Sigmoid colon (tissue), 7 donors: ENCODE results near the gene EDC4. TPM values are rescaled to one million over a fixed set of nuclear protein-coding genes. Genes with fewer than 3 reads are reported as not detected.

Experiments
- DNase-seq: peaks from one replicate; pipeline ENCODE4 v3.0.0-alpha.2; 2019
- H3K27ac ChIP-seq, 4 donors: fragments of 200-600 bp; sonication (generic); one replicate each; pipeline ENCODE4 v1.5.1; 2016 to 2019; ENCODE audit warnings: mild to moderate bottlenecking in 1 of 4
- H3K27me3 ChIP-seq, 3 donors: fragments of 200-600 bp; sonication (generic); one replicate each; pipeline ENCODE4 v1.5.1; 2019; ENCODE audit warnings: mild to moderate bottlenecking in 1 of 3
- H3K36me3 ChIP-seq, 4 donors: fragments of 200-600 bp; sonication (generic); one replicate each; pipeline ENCODE4 v1.5.1; 2016 to 2019
- H3K4me1 ChIP-seq, 4 donors: fragments of 200-600 bp; sonication (generic); one replicate each; pipeline ENCODE4 v1.5.1; 2017 to 2019
- H3K4me3 ChIP-seq, 4 donors: fragments of 200-600 bp; sonication (generic); one replicate each; pipeline ENCODE4 v1.5.1; 2017 to 2019; ENCODE audit warnings: mild to moderate bottlenecking in 2 of 4, moderate library complexity in 1 of 4
- H3K9me3 ChIP-seq, 4 donors: fragments of 200-600 bp in 3 of 4; sonication (generic) in 3 of 4; one replicate each; pipeline versions ENCODE4 v1.5.1 to v1.6.1; 2013 to 2019
- EP300 ChIP-seq, 4 donors: sonication (generic); formaldehyde crosslinking; IDR thresholded peaks; one replicate each; pipeline ENCODE4 v1.6.1; 2017; ENCODE audit warnings: antibody characterized with exemption in 4 of 4
- POLR2A ChIP-seq, 2 donors: fragments of 450-650 bp; IDR thresholded peaks; one replicate each; pipeline ENCODE4 v1.6.1; 2016; ENCODE audit warnings: antibody characterized with exemption in 2 of 2, mild to moderate bottlenecking in 2 of 2, moderate library complexity in 2 of 2
- POLR2AphosphoS5 ChIP-seq, 4 donors: sonication (generic); formaldehyde crosslinking; IDR thresholded peaks; one replicate each; pipeline ENCODE4 v1.6.1; 2017; ENCODE audit warnings: antibody characterized with exemption in 4 of 4
- WGBS, 2 donors: extraction: QIAGEN DNeasy Blood & Tissue Kit; methylation state at CpG; one replicate each; pipeline ENCODE4 v1.1.7; 2013; 5-methylcytosine and 5-hydroxymethylcytosine counted together
- intact Hi-C: fragments of 100-400 bp; cut with DNase I; formaldehyde crosslinking; loops from one replicate; pipeline ENCODE4 v1.15.1; 2023
- polyA plus RNA-seq, 3 donors: library from polyadenylated mRNA; stranded (reverse); fragments of 200-250 nt; gene quantifications; one replicate each; pipeline ENCODE4 v1.2.3, GENCODE V29; 2013
- total RNA-seq, 4 donors: library from RNA; depleted of rRNA; stranded (reverse); fragments of >200 nt; gene quantifications; one replicate each; pipeline ENCODE4 v1.1.0, GENCODE V29; 2016
- TF ChIP-seq, protein P1 (sequence below), 4 experiments: fragments of 450-650 bp in 3 of 4; fragments of 200-600 bp in 1 of 4; IDR thresholded peaks; one replicate each; pipeline ENCODE4 v1.5.1; 2016 to 2019; ENCODE audit warnings: antibody characterized with exemption in 4 of 4, mild to moderate bottlenecking in 3 of 4, moderate library complexity in 2 of 4
- donor health status: healthy with polysubstance abuse.
- donor health status: Bipolar disorder and iron deficiency.
- donor health status: healthy.

EDC4 gene
- total and polyA plus RNA-seq, 7 donors: 24.5 to 48.9 (median 33.5) TPM

DNA sequence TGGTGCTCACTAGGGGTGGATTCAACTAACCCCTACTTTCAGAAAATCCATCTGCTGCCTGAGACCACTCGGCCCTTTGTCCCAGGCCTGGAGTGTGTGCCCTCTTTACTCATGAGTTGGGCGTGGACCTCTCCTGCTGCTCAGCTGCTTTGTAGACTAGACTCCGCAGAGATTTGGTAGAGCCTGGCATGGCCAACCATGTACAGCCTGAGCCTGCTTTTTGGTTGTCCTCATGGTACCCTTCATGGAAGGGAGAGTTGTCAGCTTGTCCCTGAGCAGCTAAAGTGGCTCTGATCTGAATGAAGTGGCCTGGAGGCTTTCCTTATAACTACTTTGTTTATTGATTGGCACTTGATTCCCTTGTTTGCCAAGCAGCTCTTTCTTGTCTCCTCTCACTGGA is 1.5 kb downstream of the EDC4 start:
- 40 to 76% methylated on average over 3 of the region's 3 CpGs for WGBS, 2 donors
- TF ChIP-seq POLR2AphosphoS5 (IDR thresholded peaks at IDR 0.05) (no peak), EP300 (IDR thresholded peaks at IDR 0.05) (no peak), POLR2A (IDR thresholded peaks at IDR 0.05) (no peak)
- TF ChIP-seq, protein P1, sequence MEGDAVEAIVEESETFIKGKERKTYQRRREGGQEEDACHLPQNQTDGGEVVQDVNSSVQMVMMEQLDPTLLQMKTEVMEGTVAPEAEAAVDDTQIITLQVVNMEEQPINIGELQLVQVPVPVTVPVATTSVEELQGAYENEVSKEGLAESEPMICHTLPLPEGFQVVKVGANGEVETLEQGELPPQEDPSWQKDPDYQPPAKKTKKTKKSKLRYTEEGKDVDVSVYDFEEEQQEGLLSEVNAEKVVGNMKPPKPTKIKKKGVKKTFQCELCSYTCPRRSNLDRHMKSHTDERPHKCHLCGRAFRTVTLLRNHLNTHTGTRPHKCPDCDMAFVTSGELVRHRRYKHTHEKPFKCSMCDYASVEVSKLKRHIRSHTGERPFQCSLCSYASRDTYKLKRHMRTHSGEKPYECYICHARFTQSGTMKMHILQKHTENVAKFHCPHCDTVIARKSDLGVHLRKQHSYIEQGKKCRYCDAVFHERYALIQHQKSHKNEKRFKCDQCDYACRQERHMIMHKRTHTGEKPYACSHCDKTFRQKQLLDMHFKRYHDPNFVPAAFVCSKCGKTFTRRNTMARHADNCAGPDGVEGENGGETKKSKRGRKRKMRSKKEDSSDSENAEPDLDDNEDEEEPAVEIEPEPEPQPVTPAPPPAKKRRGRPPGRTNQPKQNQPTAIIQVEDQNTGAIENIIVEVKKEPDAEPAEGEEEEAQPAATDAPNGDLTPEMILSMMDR (IDR thresholded peaks at IDR 0.05): no peak
- H3K4me1 ChIP-seq: peaks cover 0 to 38% (median 33%) of the 10 kb centered on the region in 4 donors
- no peak for DNase-seq
- H3K27ac ChIP-seq: no peak overlapping the region
- H3K27me3 ChIP-seq: no peaks in the 10 kb centered on the region
- no peaks in the 10 kb centered on the region for H3K9me3 ChIP-seq
- H3K36me3 ChIP-seq: peaks cover 26 to 61% (median 33%) of the 10 kb centered on the region in 4 donors
- intact Hi-C loops: no loop called here
- H3K4me3 ChIP-seq: peak overlapping the region in 2 of 4 donors; percentile 80 to 89

DNA sequence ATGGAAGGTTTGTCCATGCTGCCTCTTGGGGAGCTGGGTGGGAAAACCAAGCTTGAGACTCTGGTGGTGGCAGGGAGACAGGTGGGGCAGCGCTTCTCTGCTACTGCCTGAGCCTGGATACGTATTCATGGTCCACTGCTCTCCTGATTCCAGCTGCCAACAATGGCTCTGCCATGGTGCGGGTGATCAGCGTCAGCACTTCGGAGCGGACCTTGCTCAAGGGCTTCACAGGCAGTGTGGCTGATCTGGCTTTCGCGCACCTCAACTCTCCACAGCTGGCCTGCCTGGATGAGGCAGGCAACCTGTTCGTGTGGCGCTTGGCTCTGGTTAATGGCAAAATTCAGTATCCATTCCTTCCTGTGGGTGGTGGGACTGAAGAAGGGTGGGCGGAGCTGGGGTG is 4.2 kb downstream of the EDC4 start:
- Histone ChIP-seq H3K27ac (no peak overlapping the region), H3K27me3 (no peaks in the 10 kb centered on the region), H3K36me3 (peaks cover 52 to 63% (median 56%) of the 10 kb centered on the region in 4 donors), H3K9me3 (no peaks in the 10 kb centered on the region), H3K4me3 (no peak overlapping the region), H3K4me1 (peaks cover 0 to 38% (median 33%) of the 10 kb centered on the region in 4 donors)
- TF ChIP-seq POLR2A (IDR thresholded peaks at IDR 0.05): no peak
- TF ChIP-seq, protein P1 (IDR thresholded peaks at IDR 0.05): no peak
- TF ChIP-seq EP300 (IDR thresholded peaks at IDR 0.05): no peak
- no peak for TF ChIP-seq POLR2AphosphoS5 (IDR thresholded peaks at IDR 0.05)
- WGBS, 2 donors: 96 to 97% methylated on average over 11 of the region's 11 CpGs
- no peak for DNase-seq
- intact Hi-C loops: no loop called here

DNA sequence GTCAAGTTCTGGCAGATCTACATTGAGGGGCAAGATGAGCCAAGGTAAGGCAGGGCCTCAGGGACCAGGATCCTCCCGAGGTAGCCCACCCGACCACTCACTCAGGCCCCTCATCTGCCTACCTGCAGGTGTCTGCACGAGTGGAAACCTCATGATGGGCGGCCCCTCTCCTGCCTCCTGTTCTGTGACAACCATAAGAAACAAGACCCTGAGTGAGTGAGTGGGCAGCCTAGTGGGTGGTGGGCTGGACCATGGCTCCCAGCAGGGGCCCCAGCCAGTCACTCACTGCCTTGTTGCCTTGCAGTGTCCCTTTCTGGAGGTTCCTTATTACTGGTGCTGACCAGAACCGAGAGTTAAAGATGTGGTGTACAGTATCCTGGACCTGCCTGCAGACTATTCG is 5.4 kb downstream of the EDC4 start:
- H3K4me1 ChIP-seq: peaks cover 0 to 34% (median 28%) of the 10 kb centered on the region in 4 donors
- no peak overlapping the region for H3K4me3 ChIP-seq
- no peak for TF ChIP-seq POLR2AphosphoS5 (IDR thresholded peaks at IDR 0.05)
- TF ChIP-seq EP300 (IDR thresholded peaks at IDR 0.05): no peak
- TF ChIP-seq POLR2A (IDR thresholded peaks at IDR 0.05): no peak
- TF ChIP-seq, protein P1 (IDR thresholded peaks at IDR 0.05): no peak
- no peaks in the 10 kb centered on the region for H3K9me3 ChIP-seq
- H3K27ac ChIP-seq: no peak overlapping the region
- DNase-seq: no peak
- H3K36me3 ChIP-seq: peaks cover 63 to 75% (median 68%) of the 10 kb centered on the region in 4 donors
- no peaks in the 10 kb centered on the region for H3K27me3 ChIP-seq
- intact Hi-C loops: no loop called here
- WGBS, 2 donors: 94 to 95% methylated on average over 6 of the region's 6 CpGs

DNA sequence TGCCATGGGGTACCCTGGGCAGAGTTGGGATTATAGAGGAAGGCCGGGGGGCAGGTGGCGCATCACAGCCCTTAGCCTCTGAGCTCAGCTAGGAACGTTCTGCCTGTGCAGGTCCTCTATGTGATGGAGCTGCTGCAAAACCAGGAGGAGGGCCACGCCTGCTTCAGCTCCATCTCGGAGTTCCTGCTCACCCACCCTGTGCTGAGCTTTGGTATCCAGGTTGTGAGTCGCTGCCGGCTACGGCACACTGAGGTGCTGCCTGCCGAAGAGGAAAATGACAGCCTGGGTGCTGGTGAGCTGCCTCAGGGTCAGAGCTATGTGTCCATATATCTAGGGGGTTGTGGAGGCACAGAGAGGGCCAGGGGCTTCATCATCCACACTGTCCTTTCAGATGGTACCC is 6.0 kb downstream of the EDC4 start:
- WGBS, 2 donors: 95 to 97% methylated on average over 9 of the region's 9 CpGs
- no peak overlapping the region for H3K27ac ChIP-seq
- H3K27me3 ChIP-seq: no peaks in the 10 kb centered on the region
- peaks cover 66 to 79% (median 73%) of the 10 kb centered on the region in 4 donors for H3K36me3 ChIP-seq
- no peak overlapping the region for H3K4me3 ChIP-seq
- TF ChIP-seq EP300 (IDR thresholded peaks at IDR 0.05): no peak
- no peak for TF ChIP-seq POLR2A (IDR thresholded peaks at IDR 0.05)
- no peak for TF ChIP-seq POLR2AphosphoS5 (IDR thresholded peaks at IDR 0.05)
- TF ChIP-seq, protein P1 (IDR thresholded peaks at IDR 0.05): no peak
- H3K4me1 ChIP-seq: peaks cover 0 to 29% (median 24%) of the 10 kb centered on the region in 4 donors
- intact Hi-C loops: no loop called here
- DNase-seq: no peak
- no peaks in the 10 kb centered on the region for H3K9me3 ChIP-seq

DNA sequence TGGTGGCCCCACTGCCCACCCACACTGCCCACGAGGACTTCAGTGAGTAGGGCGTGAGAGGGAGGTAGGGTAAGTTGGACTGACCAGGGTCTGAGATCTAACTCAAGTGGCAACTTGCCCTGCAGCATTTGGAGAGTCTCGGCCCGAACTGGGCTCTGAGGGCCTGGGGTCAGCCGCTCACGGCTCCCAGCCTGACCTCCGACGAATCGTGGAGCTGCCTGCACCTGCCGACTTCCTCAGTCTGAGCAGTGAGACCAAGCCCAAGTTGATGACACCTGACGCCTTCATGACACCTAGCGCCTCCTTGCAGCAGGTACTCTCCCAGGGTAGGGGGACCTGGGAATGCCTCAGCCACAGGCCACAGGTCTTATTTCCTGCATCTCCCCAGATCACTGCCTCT is 6.6 kb downstream of the EDC4 start:
- Histone ChIP-seq H3K36me3 (peaks cover 66 to 81% (median 73%) of the 10 kb centered on the region in 4 donors), H3K27ac (no peak overlapping the region), H3K4me3 (no peak overlapping the region), H3K4me1 (peaks cover 0 to 26% (median 22%) of the 10 kb centered on the region in 4 donors), H3K9me3 (no peaks in the 10 kb centered on the region), H3K27me3 (no peaks in the 10 kb centered on the region)
- no peak for TF ChIP-seq POLR2A (IDR thresholded peaks at IDR 0.05)
- TF ChIP-seq, protein P1 (IDR thresholded peaks at IDR 0.05): no peak
- TF ChIP-seq EP300 (IDR thresholded peaks at IDR 0.05): no peak
- no peak for TF ChIP-seq POLR2AphosphoS5 (IDR thresholded peaks at IDR 0.05)
- no peak for DNase-seq
- intact Hi-C loops: no loop called here
- WGBS, 2 donors: 94% methylated on average over 12 of the region's 12 CpGs
